Neural progenitor cell (in vitro differentiated cells): Measurements from ENCODE around the gene USP46. TPM values are rescaled to one million over a fixed set of nuclear protein-coding genes. Genes with fewer than 3 reads are reported as not detected.

Experiments used
- DNase-seq: peaks from one replicate; pipeline ENCODE4 v3.0.0-alpha.2; 2016; ENCODE audit warnings: low spot score
- H2AFZ ChIP-seq: fragments of 200-600 bp; sonication (generic); replicated peaks from 2 replicates; pipeline ENCODE4 v1.6.1; 2016; ENCODE audit warnings: antibody characterized with exemption
- H3F3A ChIP-seq: fragments of 200-600 bp; sonication (generic); 2 replicates; pipeline ENCODE4 v1.6.1; 2016; ENCODE audit warnings: antibody characterized with exemption, low read depth
- H3K27ac ChIP-seq: fragments of 200-600 bp; sonication (generic); 2 replicates; pipeline ENCODE4 v1.5.1; 2016; ENCODE audit warnings: mild to moderate bottlenecking
- H3K27me3 ChIP-seq: fragments of 200-600 bp; sonication (generic); 2 replicates; pipeline ENCODE4 v1.6.1; 2016; ENCODE audit warnings: mild to moderate bottlenecking, moderate library complexity
- H3K36me3 ChIP-seq: fragments of 200-600 bp; sonication (generic); 2 replicates; pipeline ENCODE4 v1.5.1; 2016
- H3K4me1 ChIP-seq: fragments of 200-600 bp; sonication (generic); 2 replicates; pipeline ENCODE4 v1.6.1; 2016; ENCODE audit warnings: mixed run types
- H3K4me2 ChIP-seq: fragments of 200-600 bp; sonication (generic); 2 replicates; pipeline ENCODE4 v1.6.1; 2016
- H3K4me3 ChIP-seq: fragments of 200-600 bp; sonication (generic); 2 replicates; pipeline ENCODE4 v1.5.1; 2016
- H3K79me2 ChIP-seq: fragments of 200-600 bp; sonication (generic); 2 replicates; pipeline ENCODE4 v1.6.1; 2016; ENCODE audit warnings: low read depth
- H3K9ac ChIP-seq: fragments of 200-600 bp; sonication (generic); 2 replicates; pipeline ENCODE4 v1.6.1; 2016
- H3K9me3 ChIP-seq: fragments of 200-600 bp; sonication (generic); 2 replicates; pipeline ENCODE4 v1.5.1; 2016; ENCODE audit warnings: low read depth
- H4K20me1 ChIP-seq: fragments of 200-600 bp; sonication (generic); 2 replicates; pipeline ENCODE4 v1.6.1; 2016; ENCODE audit warnings: low read depth
- H3K27ac Mint-ChIP-seq: 3 replicates; pipeline ENCODE4 v1.8.0; 2021; ENCODE audit warnings: mixed read lengths
- H3K27me3 Mint-ChIP-seq: 2 replicates; pipeline ENCODE4 v1.8.0; 2022; ENCODE audit warnings: low read depth, mild to moderate bottlenecking, inconsistent platforms, moderate library complexity, mixed read lengths; ENCODE audit not compliant: insufficient read depth
- H3K36me3 Mint-ChIP-seq: 3 replicates; pipeline ENCODE4 v1.8.0; 2021; ENCODE audit warnings: mixed read lengths
- H3K4me1 Mint-ChIP-seq: 3 replicates; pipeline ENCODE4 v1.8.0; 2021; ENCODE audit warnings: mixed read lengths
- H3K4me3 Mint-ChIP-seq: 3 replicates; pipeline ENCODE4 v1.8.0; 2021; ENCODE audit warnings: mild to moderate bottlenecking, moderate library complexity, mixed read lengths
- H3K9me3 Mint-ChIP-seq: 3 replicates; pipeline ENCODE4 v1.8.0; 2020; ENCODE audit warnings: mixed read lengths
- CTCF ChIP-seq: fragments of 200-600 bp; sonication (generic); IDR thresholded peaks from 2 replicates; pipeline ENCODE4 v1.5.1; 2017; ENCODE audit warnings: antibody characterized with exemption, mild to moderate bottlenecking
- EZH2 ChIP-seq: fragments of 200-600 bp; sonication (generic); IDR thresholded peaks from 2 replicates; pipeline ENCODE4 v1.6.1; 2017; ENCODE audit warnings: antibody characterized with exemption, mild to moderate bottlenecking, moderate library complexity
- EZH2phosphoT487 ChIP-seq: fragments of 200-600 bp; sonication (generic); IDR thresholded peaks from 2 replicates; pipeline ENCODE4 v1.6.1; 2017; ENCODE audit warnings: antibody characterized with exemption
- total RNA-seq: library from RNA; depleted of rRNA; stranded (reverse); fragments of >200 nt; gene quantifications from 2 replicates; pipeline ENCODE4 v1.2.3, GENCODE V29; 2015; ENCODE audit warnings: low replicate concordance

Gene USP46
- total RNA-seq: 27.7 and 51.3 TPM in 2 replicates

GRCh38 chr4:52659001-52659721 lies at the start of gene USP46:
Gene USP46 (minus strand): TSS chr4:52659301. CDS start chr4:52659150, 151 bp downstream.
- Mint-ChIP-seq H3K36me3 (peaks cover 42% of the 10 kb centered on the region), H3K27ac (peak within 1 kb of the TSS; percentile 54), H3K27me3 (peaks cover 2% of the 10 kb centered on the region), H3K9me3 (peaks cover 37% of the 10 kb centered on the region), H3K4me3 (peak within 1 kb of the TSS; percentile 92), H3K4me1 (peaks cover 33% of the 10 kb centered on the region)
- peaks cover 18% of the 10 kb centered on the region for H3K4me1 ChIP-seq
- peak within 1 kb of the TSS; percentile 61 for H3K9ac ChIP-seq
- H3K27ac ChIP-seq: peak within 1 kb of the TSS; percentile 44
- peaks cover 25% of the 10 kb centered on the region for H3F3A ChIP-seq
- no peaks in the 10 kb centered on the region for H3K9me3 ChIP-seq
- peak within 1 kb of the TSS; percentile 89 for H3K4me2 ChIP-seq
- H3K27me3 ChIP-seq: peaks cover 15% of the 10 kb centered on the region
- peaks cover 24% of the 10 kb centered on the region for H4K20me1 ChIP-seq
- H3K79me2 ChIP-seq: peaks cover 62% of the 10 kb centered on the region
- H3K4me3 ChIP-seq: peak within 1 kb of the TSS; percentile 96
- H3K36me3 ChIP-seq: no peaks in the 10 kb centered on the region
- peak; percentile 91 for DNase-seq
- H2AFZ ChIP-seq: peak within 1 kb of the TSS; percentile 87
- TF ChIP-seq EZH2phosphoT487: no peak
- TF ChIP-seq CTCF: no peak
- no peak for TF ChIP-seq EZH2

GRCh38 chr4:52704661-52705060 lies 45.6 kb upstream of the USP46 start:
- no peak overlapping the region for H3K27ac ChIP-seq
- no peak overlapping the region for H3K4me3 ChIP-seq
- no peaks in the 10 kb centered on the region for H3K9me3 Mint-ChIP-seq
- H2AFZ ChIP-seq: no peak overlapping the region
- H3K9me3 ChIP-seq: no peaks in the 10 kb centered on the region
- H4K20me1 ChIP-seq: no peaks in the 10 kb centered on the region
- H3K4me2 ChIP-seq: no peak overlapping the region
- no peak overlapping the region for H3K9ac ChIP-seq
- H3K36me3 Mint-ChIP-seq: no peaks in the 10 kb centered on the region
- H3K4me1 Mint-ChIP-seq: no peaks in the 10 kb centered on the region
- H3K36me3 ChIP-seq: no peaks in the 10 kb centered on the region
- H3K27ac Mint-ChIP-seq: no peak overlapping the region
- H3K4me1 ChIP-seq: no peaks in the 10 kb centered on the region
- no peak for DNase-seq
- no peaks in the 10 kb centered on the region for H3F3A ChIP-seq
- H3K4me3 Mint-ChIP-seq: no peak overlapping the region
- no peaks in the 10 kb centered on the region for H3K27me3 ChIP-seq
- no peak for TF ChIP-seq EZH2phosphoT487
- TF ChIP-seq CTCF: no peak
- no peak for TF ChIP-seq EZH2
- peaks cover 11% of the 10 kb centered on the region for H3K27me3 Mint-ChIP-seq
- no peaks in the 10 kb centered on the region for H3K79me2 ChIP-seq

DNA sequence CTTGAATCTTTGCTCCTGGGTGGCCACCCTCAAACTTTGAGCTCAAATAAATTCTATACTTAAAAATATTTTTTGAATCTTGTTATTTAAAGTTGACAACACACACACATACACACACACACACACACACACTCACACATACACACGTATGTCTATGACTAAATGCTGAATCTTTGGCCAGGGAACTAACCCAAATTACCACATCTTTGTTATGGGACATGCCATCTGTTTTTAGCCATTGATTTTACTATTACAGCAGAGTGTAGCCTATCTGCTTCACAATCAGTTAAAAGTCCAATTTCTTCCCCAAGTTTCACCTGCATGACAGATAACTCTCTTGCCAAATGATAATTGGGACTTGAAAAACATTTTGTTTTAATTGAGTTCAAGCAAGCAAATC lies 45.0 kb upstream of the USP46 start:
- no peaks in the 10 kb centered on the region for H3K27me3 ChIP-seq
- Mint-ChIP-seq H3K27ac (no peak overlapping the region), H3K4me3 (no peak overlapping the region), H3K36me3 (no peaks in the 10 kb centered on the region), H3K4me1 (no peaks in the 10 kb centered on the region), H3K9me3 (no peaks in the 10 kb centered on the region), H3K27me3 (peaks cover 7% of the 10 kb centered on the region)
- no peak for TF ChIP-seq CTCF
- TF ChIP-seq EZH2phosphoT487: no peak
- TF ChIP-seq EZH2: no peak
- H3K9ac ChIP-seq: no peak overlapping the region
- no peaks in the 10 kb centered on the region for H3K4me1 ChIP-seq
- no peaks in the 10 kb centered on the region for H3K9me3 ChIP-seq
- DNase-seq: no peak
- H3K36me3 ChIP-seq: no peaks in the 10 kb centered on the region
- H3F3A ChIP-seq: no peaks in the 10 kb centered on the region
- no peak overlapping the region for H3K27ac ChIP-seq
- no peak overlapping the region for H3K4me2 ChIP-seq
- H4K20me1 ChIP-seq: no peaks in the 10 kb centered on the region
- no peak overlapping the region for H3K4me3 ChIP-seq
- no peak overlapping the region for H2AFZ ChIP-seq
- H3K79me2 ChIP-seq: no peaks in the 10 kb centered on the region
